HepG2 (cell line): ENCODE data around the gene SLC25A1. TPM values are rescaled to one million over a fixed set of nuclear protein-coding genes. Genes with fewer than 3 reads are reported as not detected.

Source experiments
- ATAC-seq: fragments of 200-7000 bp; cut with Tn5 transposase; 3 replicates; pipeline ENCODE4 v1.9.1; 2020; ENCODE audit warnings: mild to moderate bottlenecking, moderate library complexity
- BruUV-seq: library from RNA; stranded (reverse); fragments of 400-500 nt; replicated peaks from 2 replicates; lab custom pipeline; 2021; lab: Mats Ljungman, UMichigan
- CTCF ChIA-PET: fragments of 300-600 bp; formaldehyde crosslinking; extraction: SDS; loops from one replicate; lab custom pipeline; 2021; ENCODE audit warnings: low total read pairs, inconsistent platforms, low intra/inter-chr PET ratio; lab: Yijun Ruan, JAX
- POLR2A ChIA-PET: fragments of 350-600 bp; sonication (Branson Sonifier 250); formaldehyde crosslinking; loops from one replicate; lab custom pipeline; 2020; ENCODE audit warnings: antibody characterized with exemption, inconsistent platforms; lab: Yijun Ruan, JAX
- DNase-seq: peaks from one replicate; pipeline ENCODE4 v3.0.0-alpha.2; 2015; ENCODE audit warnings: low spot score
- FAIRE-seq: peaks from 3 replicates; lab custom pipeline; 2011; peaks lifted over from hg19 to GRCh38; lab: Jason Lieb, UNC
- H2AFZ ChIP-seq: one replicate; pipeline ENCODE4 v1.6.1; 2011; ENCODE audit warnings: low read length, inconsistent platforms
- H3K27ac ChIP-seq: fragments of 300-600 bp; 3 replicates; pipeline ENCODE4 v1.8.0; 2011; ENCODE audit warnings: mixed run types, mild to moderate bottlenecking, mixed read lengths, low read length, inconsistent platforms; ENCODE audit not compliant: insufficient read depth; ENCODE audit errors: extremely low read length
- H3K27me3 ChIP-seq, 2 experiments: fragments of 200-600 bp in 1 of 2; 2 replicates in 1 of 2; 3 replicates in 1 of 2; pipeline versions ENCODE4 v1.6.0 to v1.8.0; 2011; ENCODE audit warnings: low read length in 2 of 2, mild to moderate bottlenecking in 2 of 2, moderate library complexity in 2 of 2, inconsistent platforms in 1 of 2; ENCODE audit not compliant: insufficient read depth in 2 of 2, control insufficient read depth in 1 of 2
- H3K36me3 ChIP-seq, 2 experiments: fragments of 200-600 bp in 1 of 2; replicated peaks in 1 of 2; 2 replicates in 1 of 2; 3 replicates in 1 of 2; pipeline versions ENCODE4 v1.5.1 to v1.8.0; 2011; ENCODE audit warnings: low read length in 2 of 2, inconsistent platforms in 1 of 2; ENCODE audit not compliant: insufficient read depth in 2 of 2, control insufficient read depth in 1 of 2
- H3K4me1 ChIP-seq: 2 replicates; pipeline ENCODE4 v1.5.1; 2012; ENCODE audit warnings: low read length, inconsistent platforms; ENCODE audit not compliant: insufficient read depth
- H3K4me2 ChIP-seq: 2 replicates; pipeline ENCODE4 v1.6.0; 2011; ENCODE audit warnings: low read depth, low read length, inconsistent platforms
- H3K4me3 ChIP-seq, 3 experiments: fragments of 200-600 bp in 1 of 3; sonication (generic), shearing (Covaris generic) in 1 of 3; replicated peaks in 1 of 3; 2 replicates each; pipeline ENCODE4 v1.5.1; 2011 to 2016; ENCODE audit warnings: low read length in 3 of 3, inconsistent platforms in 2 of 3, low read depth in 2 of 3, mild to moderate bottlenecking in 2 of 3, control low read depth in 1 of 3, mixed read lengths in 1 of 3; ENCODE audit not compliant: insufficient read depth in 1 of 3
- H3K79me2 ChIP-seq: one replicate; pipeline ENCODE4 v1.6.1; 2011; ENCODE audit warnings: low read length, inconsistent platforms; ENCODE audit not compliant: insufficient read depth
- H3K9ac ChIP-seq: 2 replicates; pipeline ENCODE4 v1.6.0; 2011; ENCODE audit warnings: mild to moderate bottlenecking, low read depth, low read length, inconsistent platforms; ENCODE audit not compliant: insufficient read depth
- H3K9me3 ChIP-seq: 2 replicates; pipeline ENCODE4 v1.5.1; 2012; ENCODE audit warnings: mild to moderate bottlenecking, low read length
- H4K20me1 ChIP-seq: 2 replicates; pipeline ENCODE4 v1.6.0; 2011; ENCODE audit warnings: inconsistent platforms, mild to moderate bottlenecking, low read length, moderate library complexity; ENCODE audit not compliant: insufficient read depth
- ATAD3A ChIP-seq: sonication (generic); formaldehyde crosslinking; IDR thresholded peaks from 2 replicates; pipeline ENCODE4 v1.4.0; 2020; ENCODE audit warnings: missing genetic modification reagents
- CEBPG ChIP-seq: IDR thresholded peaks from 2 replicates; pipeline ENCODE4 v1.6.1; 2016
- YEATS4 ChIP-seq: sonication (generic); formaldehyde crosslinking; IDR thresholded peaks from 2 replicates; pipeline ENCODE4 v1.4.0; 2020; ENCODE audit warnings: missing genetic modification reagents, borderline replicate concordance
- ZNF3 ChIP-seq: IDR thresholded peaks from 2 replicates; pipeline ENCODE4 v1.7.0; 2017; ENCODE audit warnings: inconsistent platforms
- ZNF891 ChIP-seq: sonication (generic); formaldehyde crosslinking; IDR thresholded peaks from 2 replicates; pipeline ENCODE4 v1.5.0; 2020; ENCODE audit warnings: mild to moderate bottlenecking, missing genetic modification reagents
- ZSCAN21 ChIP-seq: sonication (generic); formaldehyde crosslinking; IDR thresholded peaks from 2 replicates; pipeline ENCODE4 v1.8.0; 2022; ENCODE audit warnings: mild to moderate bottlenecking, missing genetic modification reagents, moderate library complexity, borderline replicate concordance
- ZSCAN31 ChIP-seq: sonication (generic); formaldehyde crosslinking; IDR thresholded peaks from 2 replicates; pipeline ENCODE4 v1.5.0; 2020; ENCODE audit warnings: low read depth, mild to moderate bottlenecking, missing genetic modification reagents
- WGBS: methylation state at CpG from one replicate; pipeline ENCODE4 v1.1.6; 2017; ENCODE audit warnings: low lambda C conversion rate; 5-methylcytosine and 5-hydroxymethylcytosine counted together
- in situ Hi-C: cut with HindIII; loops from 2 replicates; pipeline ENCODE4 v1.10.0; 2017; ENCODE audit warnings: low pct_unique_long_range_greater_than_20kb; ENCODE audit not compliant: extremely low pct_ligation_motif_present
- intact Hi-C: fragments of 100-400 bp; cut with micrococcal nuclease; formaldehyde crosslinking; loops from one replicate; pipeline ENCODE4 v1.10.0; 2022; ENCODE audit not compliant: unreplicated experiment
- polyA plus RNA-seq, 8 experiments: library from polyadenylated mRNA; depleted of rRNA in 3 of 8; stranded (reverse) in 7 of 8; unstranded in 1 of 8; fragments of >200 nt; fragmentation: Illumina TruSeq in 4 of 8; extraction: Trizol in 4 of 8; gene quantifications; 2 replicates each; pipeline versions ENCODE4 v1.2.1 to v1.2.3, GENCODE V29; 2011 to 2016; ENCODE audit warnings: low read depth in 4 of 8, missing spikeins in 1 of 8, mixed read lengths in 1 of 8; ENCODE audit not compliant: insufficient read depth in 1 of 8
- total RNA-seq, 5 experiments: library from RNA; depleted of rRNA; stranded (reverse); fragments of >200 nt; fragmentation: Illumina TruSeq; extraction: Trizol; gene quantifications; 2 replicates each; pipeline ENCODE4 v1.2.3, GENCODE V29; 2016; ENCODE audit warnings: low read depth in 1 of 5
- TF ChIP-seq, protein P1 (sequence below): IDR thresholded peaks from 2 replicates; pipeline ENCODE4 v1.6.1; 2016; ENCODE audit warnings: low read depth, missing genetic modification reagents, missing compliant biosample characterization
- TF ChIP-seq, protein P2 (sequence below): sonication (generic); formaldehyde crosslinking; conservative IDR thresholded peaks from 2 replicates; pipeline ENCODE4 v1.5.0; 2020; ENCODE audit warnings: missing genetic modification reagents
- TF ChIP-seq, protein P3 (sequence below): sonication (generic); formaldehyde crosslinking; IDR thresholded peaks from 2 replicates; pipeline ENCODE4 v1.5.1; 2020; ENCODE audit warnings: missing genetic modification reagents, mild to moderate bottlenecking, borderline replicate concordance
- TF ChIP-seq, protein P4 (sequence below): sonication (generic); formaldehyde crosslinking; IDR thresholded peaks from 2 replicates; pipeline ENCODE4 v1.5.0; 2020; ENCODE audit warnings: mild to moderate bottlenecking, missing genetic modification reagents

SLC25A1 gene
- total and polyA plus RNA-seq, 2 of the 13 experiments (the other 11 are each of a cell fraction or from before 2014, with no cell fraction given): 49.4 to 161 TPM

DNA sequence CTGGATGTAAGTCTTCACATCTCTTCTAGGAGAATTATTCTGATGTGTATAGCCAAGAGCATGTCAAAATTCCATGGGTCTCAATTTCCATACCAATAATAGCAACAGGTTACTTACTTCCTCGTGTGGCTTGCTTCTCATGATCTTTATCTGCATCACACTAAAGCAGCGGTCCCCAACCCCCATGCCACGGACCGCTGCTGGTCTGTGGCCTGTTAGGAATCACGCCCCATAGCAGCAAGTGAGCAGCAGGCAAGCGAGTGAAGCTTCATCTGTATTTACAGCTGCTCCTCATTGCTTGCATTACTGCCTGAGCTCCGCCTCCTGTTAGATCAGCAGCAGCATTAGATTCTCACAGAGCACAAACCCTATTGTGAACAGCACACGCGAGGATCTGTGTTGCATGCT lies 28.9 kb upstream of the SLC25A1 start (continued):
- TF ChIP-seq, protein P1, sequence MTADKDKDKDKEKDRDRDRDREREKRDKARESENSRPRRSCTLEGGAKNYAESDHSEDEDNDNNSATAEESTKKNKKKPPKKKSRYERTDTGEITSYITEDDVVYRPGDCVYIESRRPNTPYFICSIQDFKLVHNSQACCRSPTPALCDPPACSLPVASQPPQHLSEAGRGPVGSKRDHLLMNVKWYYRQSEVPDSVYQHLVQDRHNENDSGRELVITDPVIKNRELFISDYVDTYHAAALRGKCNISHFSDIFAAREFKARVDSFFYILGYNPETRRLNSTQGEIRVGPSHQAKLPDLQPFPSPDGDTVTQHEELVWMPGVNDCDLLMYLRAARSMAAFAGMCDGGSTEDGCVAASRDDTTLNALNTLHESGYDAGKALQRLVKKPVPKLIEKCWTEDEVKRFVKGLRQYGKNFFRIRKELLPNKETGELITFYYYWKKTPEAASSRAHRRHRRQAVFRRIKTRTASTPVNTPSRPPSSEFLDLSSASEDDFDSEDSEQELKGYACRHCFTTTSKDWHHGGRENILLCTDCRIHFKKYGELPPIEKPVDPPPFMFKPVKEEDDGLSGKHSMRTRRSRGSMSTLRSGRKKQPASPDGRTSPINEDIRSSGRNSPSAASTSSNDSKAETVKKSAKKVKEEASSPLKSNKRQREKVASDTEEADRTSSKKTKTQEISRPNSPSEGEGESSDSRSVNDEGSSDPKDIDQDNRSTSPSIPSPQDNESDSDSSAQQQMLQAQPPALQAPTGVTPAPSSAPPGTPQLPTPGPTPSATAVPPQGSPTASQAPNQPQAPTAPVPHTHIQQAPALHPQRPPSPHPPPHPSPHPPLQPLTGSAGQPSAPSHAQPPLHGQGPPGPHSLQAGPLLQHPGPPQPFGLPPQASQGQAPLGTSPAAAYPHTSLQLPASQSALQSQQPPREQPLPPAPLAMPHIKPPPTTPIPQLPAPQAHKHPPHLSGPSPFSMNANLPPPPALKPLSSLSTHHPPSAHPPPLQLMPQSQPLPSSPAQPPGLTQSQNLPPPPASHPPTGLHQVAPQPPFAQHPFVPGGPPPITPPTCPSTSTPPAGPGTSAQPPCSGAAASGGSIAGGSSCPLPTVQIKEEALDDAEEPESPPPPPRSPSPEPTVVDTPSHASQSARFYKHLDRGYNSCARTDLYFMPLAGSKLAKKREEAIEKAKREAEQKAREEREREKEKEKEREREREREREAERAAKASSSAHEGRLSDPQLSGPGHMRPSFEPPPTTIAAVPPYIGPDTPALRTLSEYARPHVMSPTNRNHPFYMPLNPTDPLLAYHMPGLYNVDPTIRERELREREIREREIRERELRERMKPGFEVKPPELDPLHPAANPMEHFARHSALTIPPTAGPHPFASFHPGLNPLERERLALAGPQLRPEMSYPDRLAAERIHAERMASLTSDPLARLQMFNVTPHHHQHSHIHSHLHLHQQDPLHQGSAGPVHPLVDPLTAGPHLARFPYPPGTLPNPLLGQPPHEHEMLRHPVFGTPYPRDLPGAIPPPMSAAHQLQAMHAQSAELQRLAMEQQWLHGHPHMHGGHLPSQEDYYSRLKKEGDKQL (CRISPR knock-in tag): no peak
- TF ChIP-seq, protein P2, sequence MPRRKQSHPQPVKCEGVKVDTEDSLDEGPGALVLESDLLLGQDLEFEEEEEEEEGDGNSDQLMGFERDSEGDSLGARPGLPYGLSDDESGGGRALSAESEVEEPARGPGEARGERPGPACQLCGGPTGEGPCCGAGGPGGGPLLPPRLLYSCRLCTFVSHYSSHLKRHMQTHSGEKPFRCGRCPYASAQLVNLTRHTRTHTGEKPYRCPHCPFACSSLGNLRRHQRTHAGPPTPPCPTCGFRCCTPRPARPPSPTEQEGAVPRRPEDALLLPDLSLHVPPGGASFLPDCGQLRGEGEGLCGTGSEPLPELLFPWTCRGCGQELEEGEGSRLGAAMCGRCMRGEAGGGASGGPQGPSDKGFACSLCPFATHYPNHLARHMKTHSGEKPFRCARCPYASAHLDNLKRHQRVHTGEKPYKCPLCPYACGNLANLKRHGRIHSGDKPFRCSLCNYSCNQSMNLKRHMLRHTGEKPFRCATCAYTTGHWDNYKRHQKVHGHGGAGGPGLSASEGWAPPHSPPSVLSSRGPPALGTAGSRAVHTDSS (CRISPR knock-in tag): no peak
- TF ChIP-seq ZSCAN31 (CRISPR knock-in tag): no peak
- TF ChIP-seq ZSCAN21 (CRISPR knock-in tag): no peak
- no peak for TF ChIP-seq ZNF891
- TF ChIP-seq YEATS4: no peak

DNA sequence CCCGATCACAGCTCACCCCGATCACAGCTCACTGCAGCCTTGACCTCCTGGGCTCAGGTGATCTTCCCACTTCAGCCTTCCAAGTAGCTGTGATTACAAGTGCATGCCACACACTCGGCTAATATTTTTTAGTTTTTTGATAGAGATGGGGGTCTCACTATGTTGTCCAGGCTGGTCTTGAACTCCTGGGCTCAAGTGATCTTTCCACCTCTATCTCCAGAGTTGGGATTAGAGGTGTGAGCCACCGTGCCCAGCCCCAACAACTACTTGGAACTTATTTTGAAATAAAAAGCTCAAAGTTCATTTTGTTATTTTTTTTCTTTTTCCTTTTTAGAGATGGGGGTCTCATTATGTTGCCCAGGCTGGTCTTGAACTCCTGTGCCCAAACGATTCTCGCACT lies 27.8 kb upstream of the SLC25A1 start:
- H4K20me1 ChIP-seq: no peaks in the 10 kb centered on the region
- no peak for FAIRE-seq
- CTCF ChIA-PET: no interaction called here

More for the DNA sequence above, 27.8 kb upstream of the SLC25A1 start:
- H3K9me3 ChIP-seq: no peaks in the 10 kb centered on the region
- H3K4me3 ChIP-seq: no peak overlapping the region
- no TSS peak for BruUV-seq
- peaks cover 4 to 14% of the 10 kb centered on the region in 2 experiments; a peak in 2 of 5 replicates for H3K36me3 ChIP-seq
- DNase-seq (no peak), ATAC-seq (no peak)
- no peaks in the 10 kb centered on the region for H3K79me2 ChIP-seq
- WGBS: 95% methylated on average over 6 of the region's 6 CpGs
- TF ChIP-seq, protein P3, sequence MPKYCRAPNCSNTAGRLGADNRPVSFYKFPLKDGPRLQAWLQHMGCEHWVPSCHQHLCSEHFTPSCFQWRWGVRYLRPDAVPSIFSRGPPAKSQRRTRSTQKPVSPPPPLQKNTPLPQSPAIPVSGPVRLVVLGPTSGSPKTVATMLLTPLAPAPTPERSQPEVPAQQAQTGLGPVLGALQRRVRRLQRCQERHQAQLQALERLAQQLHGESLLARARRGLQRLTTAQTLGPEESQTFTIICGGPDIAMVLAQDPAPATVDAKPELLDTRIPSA (CRISPR knock-in tag): no peak
- TF ChIP-seq ATAD3A (CRISPR knock-in tag) (no peak), ZNF3 (no peak), CEBPG (no peak)
- TF ChIP-seq, protein P4, sequence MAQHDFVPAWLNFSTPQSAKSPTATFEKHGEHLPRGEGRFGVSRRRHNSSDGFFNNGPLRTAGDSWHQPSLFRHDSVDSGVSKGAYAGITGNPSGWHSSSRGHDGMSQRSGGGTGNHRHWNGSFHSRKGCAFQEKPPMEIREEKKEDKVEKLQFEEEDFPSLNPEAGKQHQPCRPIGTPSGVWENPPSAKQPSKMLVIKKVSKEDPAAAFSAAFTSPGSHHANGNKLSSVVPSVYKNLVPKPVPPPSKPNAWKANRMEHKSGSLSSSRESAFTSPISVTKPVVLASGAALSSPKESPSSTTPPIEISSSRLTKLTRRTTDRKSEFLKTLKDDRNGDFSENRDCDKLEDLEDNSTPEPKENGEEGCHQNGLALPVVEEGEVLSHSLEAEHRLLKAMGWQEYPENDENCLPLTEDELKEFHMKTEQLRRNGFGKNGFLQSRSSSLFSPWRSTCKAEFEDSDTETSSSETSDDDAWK (CRISPR knock-in tag): no peak
- no peak overlapping the region for H3K4me2 ChIP-seq
- H2AFZ ChIP-seq: no peak overlapping the region
- no peaks in the 10 kb centered on the region for H3K27me3 ChIP-seq
- no peak overlapping the region for H3K9ac ChIP-seq
- H3K4me1 ChIP-seq: no peaks in the 10 kb centered on the region
- intact Hi-C loops: no loop called here
- no peak overlapping the region for H3K27ac ChIP-seq
- POLR2A ChIA-PET: no interaction called here
- in situ Hi-C loops: loop anchor here (10.0 kb wide), 1 partner anchor 59 kb away; no protein-coding TSS in a partner anchor
